ENCODE measurements around the gene KRTAP5-8. TPM values are rescaled to one million over a fixed set of nuclear protein-coding genes. Genes with fewer than 3 reads are reported as not detected.

The KRTAP5-8 gene
- total and polyA plus RNA-seq, 4 donors: not detected

DNA sequence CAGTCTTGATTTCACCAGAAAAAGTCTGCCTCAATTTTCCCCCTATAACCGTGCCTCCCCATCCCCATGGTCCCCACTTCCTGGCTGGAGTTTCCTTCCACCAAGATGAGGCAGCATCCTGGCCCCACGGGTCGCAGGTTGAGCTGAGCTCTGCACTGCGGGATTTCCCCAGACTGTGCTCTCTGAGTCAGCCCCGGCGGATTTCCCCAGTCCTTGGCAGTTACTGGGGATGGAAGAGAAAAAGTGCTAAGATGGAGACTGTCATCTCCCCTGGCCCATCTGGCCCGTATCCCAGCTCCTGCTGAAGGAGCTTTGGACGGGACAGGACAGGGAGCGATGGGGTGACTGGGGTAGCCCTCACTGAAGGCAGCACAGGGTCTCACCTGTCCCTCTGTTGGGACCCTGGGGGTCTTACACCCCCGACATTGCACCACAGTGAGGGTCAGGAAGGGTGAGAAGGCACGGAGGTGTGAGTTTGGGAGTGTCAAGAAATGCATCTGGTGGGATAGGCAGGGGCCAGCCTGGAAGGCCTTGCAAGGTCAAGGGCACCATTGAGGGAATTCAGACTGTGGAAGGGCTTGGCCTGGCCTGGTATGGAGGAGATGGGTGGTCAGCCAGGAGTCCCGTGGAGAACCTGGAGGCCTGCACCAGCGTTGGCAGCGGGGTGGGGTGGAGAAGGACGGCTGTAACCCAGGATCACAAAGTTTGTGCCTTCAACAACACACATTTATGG, 48.3 kb upstream of the KRTAP5-8 start:
- H3K27ac ChIP-seq (ENCODE audit: low read depth in 1 of 2, low read length in 2 of 2): no peak overlapping the region
- peaks cover 2 to 60% (median 26%) of the 10 kb centered on the region in 4 donors for H3K36me3 ChIP-seq (ENCODE audit: control insufficient read depth in 4 of 4, insufficient read depth in 3 of 4, low read depth in 1 of 4, low read length in 3 of 4)
- TF ChIP-seq TAF1 (conservative IDR thresholded peaks at IDR 0.05): no peak
- no peak for TF ChIP-seq HNF4G (IDR thresholded peaks at IDR 0.05)
- TF ChIP-seq YY1 (IDR thresholded peaks at IDR 0.05): no peak
- TF ChIP-seq, protein P1, sequence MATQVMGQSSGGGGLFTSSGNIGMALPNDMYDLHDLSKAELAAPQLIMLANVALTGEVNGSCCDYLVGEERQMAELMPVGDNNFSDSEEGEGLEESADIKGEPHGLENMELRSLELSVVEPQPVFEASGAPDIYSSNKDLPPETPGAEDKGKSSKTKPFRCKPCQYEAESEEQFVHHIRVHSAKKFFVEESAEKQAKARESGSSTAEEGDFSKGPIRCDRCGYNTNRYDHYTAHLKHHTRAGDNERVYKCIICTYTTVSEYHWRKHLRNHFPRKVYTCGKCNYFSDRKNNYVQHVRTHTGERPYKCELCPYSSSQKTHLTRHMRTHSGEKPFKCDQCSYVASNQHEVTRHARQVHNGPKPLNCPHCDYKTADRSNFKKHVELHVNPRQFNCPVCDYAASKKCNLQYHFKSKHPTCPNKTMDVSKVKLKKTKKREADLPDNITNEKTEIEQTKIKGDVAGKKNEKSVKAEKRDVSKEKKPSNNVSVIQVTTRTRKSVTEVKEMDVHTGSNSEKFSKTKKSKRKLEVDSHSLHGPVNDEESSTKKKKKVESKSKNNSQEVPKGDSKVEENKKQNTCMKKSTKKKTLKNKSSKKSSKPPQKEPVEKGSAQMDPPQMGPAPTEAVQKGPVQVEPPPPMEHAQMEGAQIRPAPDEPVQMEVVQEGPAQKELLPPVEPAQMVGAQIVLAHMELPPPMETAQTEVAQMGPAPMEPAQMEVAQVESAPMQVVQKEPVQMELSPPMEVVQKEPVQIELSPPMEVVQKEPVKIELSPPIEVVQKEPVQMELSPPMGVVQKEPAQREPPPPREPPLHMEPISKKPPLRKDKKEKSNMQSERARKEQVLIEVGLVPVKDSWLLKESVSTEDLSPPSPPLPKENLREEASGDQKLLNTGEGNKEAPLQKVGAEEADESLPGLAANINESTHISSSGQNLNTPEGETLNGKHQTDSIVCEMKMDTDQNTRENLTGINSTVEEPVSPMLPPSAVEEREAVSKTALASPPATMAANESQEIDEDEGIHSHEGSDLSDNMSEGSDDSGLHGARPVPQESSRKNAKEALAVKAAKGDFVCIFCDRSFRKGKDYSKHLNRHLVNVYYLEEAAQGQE (IDR thresholded peaks at IDR 0.05): no peak
- TF ChIP-seq FOXA1 (IDR thresholded peaks at IDR 0.05): no peak
- no peak for TF ChIP-seq GABPA (IDR thresholded peaks at IDR 0.05 in 1 of 2, conservative IDR thresholded peaks at IDR 0.05 in 1 of 2)
- TF ChIP-seq, protein P2, sequence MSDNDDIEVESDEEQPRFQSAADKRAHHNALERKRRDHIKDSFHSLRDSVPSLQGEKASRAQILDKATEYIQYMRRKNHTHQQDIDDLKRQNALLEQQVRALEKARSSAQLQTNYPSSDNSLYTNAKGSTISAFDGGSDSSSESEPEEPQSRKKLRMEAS (IDR thresholded peaks at IDR 0.05): no peak
- DNase-seq (ENCODE audit: low spot score): no peak
- H3K27me3 ChIP-seq (ENCODE audit: control insufficient read depth in 4 of 4, insufficient read depth in 4 of 4, low read length in 3 of 4): no peaks in the 10 kb centered on the region
- H3K9ac ChIP-seq (ENCODE audit: low read depth in 1 of 2, low read length in 2 of 2): no peak overlapping the region
- no peaks in the 10 kb centered on the region for H3K4me1 ChIP-seq (ENCODE audit: control insufficient read depth in 4 of 4, insufficient read depth in 4 of 4, low read length in 3 of 4)
- no peaks in the 10 kb centered on the region for H3K9me3 ChIP-seq (ENCODE audit: control insufficient read depth in 4 of 4, low read length in 3 of 4)
- H3K4me3 ChIP-seq (ENCODE audit: low read depth in 1 of 3, low read length in 3 of 3): no peak overlapping the region
- 82% methylated on average over 15 of the region's 15 CpGs for WGBS

DNA sequence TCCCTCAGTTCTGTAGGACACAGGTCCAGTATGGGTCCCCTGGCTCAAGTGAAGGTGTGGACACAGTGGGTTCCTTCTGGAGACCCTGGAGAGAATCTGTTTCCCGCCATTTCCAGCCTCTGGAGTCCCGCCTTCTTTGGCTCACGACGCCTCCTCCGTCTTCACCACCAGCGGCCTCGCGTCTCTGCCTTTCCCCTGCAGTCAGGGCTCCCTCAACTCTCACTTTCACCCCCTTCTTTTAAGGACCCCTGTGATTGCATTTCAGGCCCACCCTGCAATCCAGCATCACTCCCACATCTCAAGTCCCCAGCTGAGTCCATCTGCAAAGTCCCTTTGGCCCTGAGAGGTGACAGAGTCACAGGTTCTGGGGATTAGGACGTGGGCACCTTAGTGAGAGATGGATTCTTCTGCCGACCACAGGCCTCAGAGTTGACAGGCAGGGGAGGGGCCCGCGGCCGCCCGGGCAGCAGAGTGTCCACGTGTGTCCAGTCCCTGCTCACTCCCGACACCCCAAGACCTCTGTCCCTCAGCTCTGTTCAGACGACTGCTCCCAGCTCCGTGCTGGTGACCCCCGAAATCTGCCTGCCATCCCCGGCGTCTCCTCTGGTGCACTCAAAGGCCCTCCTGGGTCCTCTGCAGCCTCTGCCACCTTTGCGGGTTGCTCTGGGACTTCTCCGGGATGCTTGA, 47.6 kb upstream of the KRTAP5-8 start:
- Histone ChIP-seq H3K9me3 (ENCODE audit: control insufficient read depth in 4 of 4, low read length in 3 of 4) (no peaks in the 10 kb centered on the region), H3K4me1 (ENCODE audit: control insufficient read depth in 4 of 4, insufficient read depth in 4 of 4, low read length in 3 of 4) (no peaks in the 10 kb centered on the region), H3K27me3 (ENCODE audit: control insufficient read depth in 4 of 4, insufficient read depth in 4 of 4, low read length in 3 of 4) (no peaks in the 10 kb centered on the region), H3K27ac (ENCODE audit: low read depth in 1 of 2, low read length in 2 of 2) (no peak overlapping the region), H3K36me3 (ENCODE audit: control insufficient read depth in 4 of 4, insufficient read depth in 3 of 4, low read depth in 1 of 4, low read length in 3 of 4) (peaks cover 2 to 57% (median 21%) of the 10 kb centered on the region in 4 donors), H3K9ac (ENCODE audit: low read depth in 1 of 2, low read length in 2 of 2) (no peak overlapping the region), H3K4me3 (ENCODE audit: low read depth in 1 of 3, low read length in 3 of 3) (no peak overlapping the region)
- 96% methylated on average over 23 of the region's 23 CpGs for whole genome bisulfite sequencing
- TF ChIP-seq HNF4G (IDR thresholded peaks at IDR 0.05) (no peak), SP1 (IDR thresholded peaks at IDR 0.05) (no peak), TAF1 (conservative IDR thresholded peaks at IDR 0.05) (no peak), YY1 (IDR thresholded peaks at IDR 0.05) (no peak), RAD21 (IDR thresholded peaks at IDR 0.05) (no peak), GABPA (IDR thresholded peaks at IDR 0.05 in 1 of 2, conservative IDR thresholded peaks at IDR 0.05 in 1 of 2) (no peak)
- TF ChIP-seq, protein P2 (IDR thresholded peaks at IDR 0.05): no peak
- no peak for DNase-seq (ENCODE audit: low spot score)

DNA sequence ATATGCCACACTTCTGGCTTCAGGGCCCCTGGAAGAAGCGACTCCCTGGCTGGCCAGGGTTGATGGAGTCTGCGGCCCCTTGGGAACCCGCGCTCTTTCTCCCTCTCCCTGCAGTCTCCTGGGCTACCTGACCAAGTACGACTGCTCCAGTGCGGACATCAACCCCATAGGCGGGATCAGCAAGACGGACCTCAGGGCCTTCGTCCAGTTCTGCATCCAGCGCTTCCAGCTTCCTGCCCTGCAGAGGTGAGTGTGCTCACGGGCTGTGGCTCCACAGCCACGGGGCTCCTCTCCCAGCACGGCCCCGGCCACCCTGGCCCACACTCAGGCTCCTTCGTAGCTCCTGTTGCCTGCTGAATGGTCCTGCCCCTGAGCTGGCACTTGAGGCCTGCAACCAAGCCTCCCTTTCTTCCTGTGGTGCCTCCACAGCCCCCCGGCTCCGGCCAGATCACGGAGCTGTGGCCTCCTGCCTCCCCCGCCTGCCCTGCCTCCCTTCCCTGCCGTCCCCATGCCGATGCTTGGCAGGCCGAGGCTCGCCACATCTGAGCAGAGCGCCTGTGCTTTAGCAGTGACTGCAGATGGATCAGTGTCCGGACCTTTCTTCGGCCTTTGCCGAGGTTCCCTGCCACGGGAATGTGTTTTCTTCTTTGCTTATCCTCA, 47.0 kb upstream of the KRTAP5-8 start:
- no peaks in the 10 kb centered on the region for H3K4me1 ChIP-seq (ENCODE audit: control insufficient read depth in 4 of 4, insufficient read depth in 4 of 4, low read length in 3 of 4)
- 97% methylated on average over 28 of the region's 28 CpGs for WGBS
- H3K36me3 ChIP-seq (ENCODE audit: control insufficient read depth in 4 of 4, insufficient read depth in 3 of 4, low read depth in 1 of 4, low read length in 3 of 4): peaks cover 5 to 55% (median 20%) of the 10 kb centered on the region in 4 donors
- TF ChIP-seq EGR1 (IDR thresholded peaks at IDR 0.05; ENCODE audit: low read depth in 2 of 2): no peak
- no peak for TF ChIP-seq HNF4G (IDR thresholded peaks at IDR 0.05)
- no peak for TF ChIP-seq TAF1 (conservative IDR thresholded peaks at IDR 0.05)
- TF ChIP-seq, protein P3, sequence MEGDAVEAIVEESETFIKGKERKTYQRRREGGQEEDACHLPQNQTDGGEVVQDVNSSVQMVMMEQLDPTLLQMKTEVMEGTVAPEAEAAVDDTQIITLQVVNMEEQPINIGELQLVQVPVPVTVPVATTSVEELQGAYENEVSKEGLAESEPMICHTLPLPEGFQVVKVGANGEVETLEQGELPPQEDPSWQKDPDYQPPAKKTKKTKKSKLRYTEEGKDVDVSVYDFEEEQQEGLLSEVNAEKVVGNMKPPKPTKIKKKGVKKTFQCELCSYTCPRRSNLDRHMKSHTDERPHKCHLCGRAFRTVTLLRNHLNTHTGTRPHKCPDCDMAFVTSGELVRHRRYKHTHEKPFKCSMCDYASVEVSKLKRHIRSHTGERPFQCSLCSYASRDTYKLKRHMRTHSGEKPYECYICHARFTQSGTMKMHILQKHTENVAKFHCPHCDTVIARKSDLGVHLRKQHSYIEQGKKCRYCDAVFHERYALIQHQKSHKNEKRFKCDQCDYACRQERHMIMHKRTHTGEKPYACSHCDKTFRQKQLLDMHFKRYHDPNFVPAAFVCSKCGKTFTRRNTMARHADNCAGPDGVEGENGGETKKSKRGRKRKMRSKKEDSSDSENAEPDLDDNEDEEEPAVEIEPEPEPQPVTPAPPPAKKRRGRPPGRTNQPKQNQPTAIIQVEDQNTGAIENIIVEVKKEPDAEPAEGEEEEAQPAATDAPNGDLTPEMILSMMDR (IDR thresholded peaks at IDR 0.05; ENCODE audit: low read depth, low read length, missing input control): no peak
- no peak for TF ChIP-seq FOXA1 (IDR thresholded peaks at IDR 0.05)
- TF ChIP-seq RAD21 (IDR thresholded peaks at IDR 0.05): no peak
- no peak for TF ChIP-seq GABPA (IDR thresholded peaks at IDR 0.05 in 1 of 2, conservative IDR thresholded peaks at IDR 0.05 in 1 of 2)
- TF ChIP-seq SP1 (IDR thresholded peaks at IDR 0.05): no peak
- TF ChIP-seq NR2F2 (IDR thresholded peaks at IDR 0.05): no peak
- no peak for TF ChIP-seq JUND (IDR thresholded peaks at IDR 0.05)
- TF ChIP-seq, protein P4, sequence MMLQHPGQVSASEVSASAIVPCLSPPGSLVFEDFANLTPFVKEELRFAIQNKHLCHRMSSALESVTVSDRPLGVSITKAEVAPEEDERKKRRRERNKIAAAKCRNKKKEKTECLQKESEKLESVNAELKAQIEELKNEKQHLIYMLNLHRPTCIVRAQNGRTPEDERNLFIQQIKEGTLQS (IDR thresholded peaks at IDR 0.05): no peak
- no peak for TF ChIP-seq RXRA (IDR thresholded peaks at IDR 0.05)

More for the DNA sequence above, 47.0 kb upstream of the KRTAP5-8 start:
- no peaks in the 10 kb centered on the region for H3K9me3 ChIP-seq (ENCODE audit: control insufficient read depth in 4 of 4, low read length in 3 of 4)
- no peak overlapping the region for H3K9ac ChIP-seq (ENCODE audit: low read depth in 1 of 2, low read length in 2 of 2)
- no peak overlapping the region for H3K27ac ChIP-seq (ENCODE audit: low read depth in 1 of 2, low read length in 2 of 2)
- H3K27me3 ChIP-seq (ENCODE audit: control insufficient read depth in 4 of 4, insufficient read depth in 4 of 4, low read length in 3 of 4): no peaks in the 10 kb centered on the region
- no peak overlapping the region for H3K4me3 ChIP-seq (ENCODE audit: low read depth in 1 of 3, low read length in 3 of 3)
- DNase-seq (ENCODE audit: low spot score): no peak
